GM21528 (cell line): ENCODE measurements around the gene LIPG.

Experiments
- ATAC-seq: cut with Tn5 transposase; IDR thresholded peaks from one replicate; pipeline ENCODE4 v1.9.1; 2021; ENCODE audit warnings: mild to moderate bottlenecking, moderate library complexity; ENCODE audit not compliant: unreplicated experiment, low FRiP score

Gene LIPG

GRCh38 chr18:49630246-49630699, 68.4 kb downstream of the LIPG start:
- no peak for ATAC-seq

GRCh38 chr18:49631146-49631866, 69.4 kb downstream of the LIPG start:
- no peak for ATAC-seq

GRCh38 chr18:49632588-49632987, 70.7 kb downstream of the LIPG start:
- no peak for ATAC-seq

GRCh38 chr18:49638209-49638785, 76.4 kb downstream of the LIPG start:
- no peak for ATAC-seq

GRCh38 chr18:49638891-49639557, 77.2 kb downstream of the LIPG start:
- no peak for ATAC-seq

GRCh38 chr18:49639643-49640391, 78.0 kb downstream of the LIPG start:
- ATAC-seq: no peak

GRCh38 chr18:49640741-49641140, 78.9 kb downstream of the LIPG start:
- no peak for ATAC-seq

GRCh38 chr18:49645196-49645595, 83.3 kb downstream of the LIPG start:
- ATAC-seq: no peak

GRCh38 chr18:49645841-49646351, 84.0 kb downstream of the LIPG start:
- ATAC-seq: no peak

GRCh38 chr18:49646873-49647272, 85.0 kb downstream of the LIPG start:
- no peak for ATAC-seq

- ATAC-seq: no peak
Measured at GRCh38 chr18:49647496-49648168, 85.8 kb downstream of the LIPG start.

GRCh38 chr18:49648326-49648725, 86.5 kb downstream of the LIPG start:
- ATAC-seq: no peak
